ENCODE data around the gene SAE1.
A peak's percentile ranks its signal among the peaks of the same experiment; 100 is the strongest.

SAE1 gene

DNA sequence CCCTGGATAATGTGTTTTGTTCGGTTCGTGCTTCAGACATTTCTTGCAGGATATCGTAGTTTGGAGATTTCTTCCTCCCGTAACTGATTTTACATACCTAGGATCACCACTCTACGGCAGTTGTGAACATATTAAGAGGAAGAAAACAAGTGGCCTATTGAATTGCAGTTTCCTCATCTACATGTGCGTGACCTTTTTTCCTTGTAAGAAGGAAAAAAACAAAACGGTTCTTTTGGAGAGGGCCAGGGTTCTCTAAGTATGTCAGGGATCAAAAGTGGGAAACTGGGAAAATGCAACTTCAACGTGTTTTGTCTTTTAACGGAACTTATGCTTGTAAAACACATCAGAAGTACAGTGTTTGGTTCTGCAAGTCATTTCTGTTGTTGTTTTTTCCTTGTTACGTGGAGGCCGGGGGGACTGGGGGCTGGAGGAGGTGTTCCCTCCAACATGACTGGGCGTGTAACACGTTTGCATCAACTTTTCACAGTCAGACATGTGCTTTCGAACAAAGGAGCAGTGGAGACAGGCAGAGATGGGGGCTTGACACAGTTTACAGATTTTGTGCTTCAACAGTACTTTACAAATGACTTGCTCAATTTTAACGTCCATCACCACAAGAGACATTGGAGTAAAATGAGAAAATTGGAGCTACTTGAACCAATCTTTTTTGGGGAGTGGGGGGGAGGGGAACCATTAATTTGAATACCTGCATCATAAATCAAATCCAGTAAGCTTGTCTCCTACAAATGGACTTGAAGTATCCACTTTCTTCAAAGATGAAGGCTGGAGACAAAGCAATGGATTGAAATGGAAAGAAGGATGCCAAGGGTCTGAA is 20.9 kb upstream of the SAE1 start:
- DNase-seq (ENCODE audit: low spot score): no peak

DNA sequence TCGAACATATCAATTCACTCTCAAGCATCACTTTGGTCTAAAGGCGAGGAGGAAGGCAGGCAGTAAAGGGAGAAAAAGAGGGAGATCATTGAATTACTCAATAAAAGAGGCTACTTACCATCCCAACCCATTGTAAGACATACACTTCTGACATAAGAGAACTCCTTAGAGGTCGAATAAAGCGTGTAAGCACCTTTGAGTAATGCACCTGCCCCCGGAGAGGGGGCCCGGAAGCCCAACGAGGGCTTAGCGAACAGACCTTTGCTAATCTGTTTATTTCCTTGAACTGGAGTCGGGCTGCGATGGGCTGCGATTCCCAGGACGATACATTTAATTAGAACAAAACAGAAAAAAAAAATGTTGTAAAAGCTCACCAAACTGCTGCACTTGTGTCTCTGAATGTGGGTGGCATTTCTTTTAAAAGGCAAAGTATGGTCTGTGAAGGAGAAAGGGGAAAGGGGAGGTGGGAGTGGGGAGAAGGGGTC is 20.1 kb upstream of the SAE1 start:
- no peak overlapping the region for H2BK12ac ChIP-seq (ENCODE audit: low read length)
- no CpG with 5 or more reads among the region's 12 CpGs for WGBS, 2 donors (ENCODE audit: extremely low coverage in 2 of 2, insufficient read length in 2 of 2, insufficient replicate concordance in 1 of 2)
- H4K8ac ChIP-seq (ENCODE audit: low read depth, low read length): no peak overlapping the region

More for the DNA sequence above, 20.9 kb upstream of the SAE1 start:
- H3K9me3 ChIP-seq (replicated peaks in 1 of 2; ENCODE audit: control insufficient read depth in 2 of 2, insufficient read depth in 1 of 2, low read depth in 1 of 2, low read length in 2 of 2): no peaks in the 10 kb centered on the region
- no peaks in the 10 kb centered on the region for H3K27me3 ChIP-seq (ENCODE audit: control insufficient read depth in 3 of 3, insufficient read depth in 3 of 3, low read depth in 1 of 3, low read length in 3 of 3)
- no peak overlapping the region for H2BK120ac ChIP-seq (ENCODE audit: low read depth, low read length)
- H2AFZ ChIP-seq (ENCODE audit: low read length): no peak overlapping the region
- peaks cover 0 to 58% of the 10 kb centered on the region in 2 donors for H3K36me3 ChIP-seq (replicated peaks in 1 of 2; ENCODE audit: control insufficient read depth in 2 of 2, insufficient read depth in 2 of 2, low read length in 2 of 2)
- H3K4me2 ChIP-seq (ENCODE audit: insufficient read depth, low read length, poor library complexity, severe bottlenecking): peak overlapping the region; percentile 86
- H3K9ac ChIP-seq (ENCODE audit: low read depth, low read length, poor library complexity): no peak overlapping the region
- no peak overlapping the region for H3K23ac ChIP-seq (ENCODE audit: low read depth, low read length, poor library complexity)
- no peak overlapping the region for H4K91ac ChIP-seq (ENCODE audit: low read depth, low read length, poor library complexity)
- whole genome bisulfite sequencing, 2 donors (ENCODE audit: extremely low coverage in 2 of 2, insufficient read length in 2 of 2, insufficient replicate concordance in 1 of 2): no CpG with 5 or more reads among the region's 15 CpGs
- H3K4ac ChIP-seq (ENCODE audit: low read length): no peak overlapping the region
- H2AK5ac ChIP-seq (ENCODE audit: low read depth, low read length): no peak overlapping the region
- H3K4me3 ChIP-seq (ENCODE audit: low read length in 2 of 2): peak overlapping the region in 1 of 2 donors; percentile 64
- no peak overlapping the region for H2BK15ac ChIP-seq (ENCODE audit: low read length)
- peak overlapping the region; percentile 72 for H3K27ac ChIP-seq (replicated peaks; ENCODE audit: low read length)
- H2BK12ac ChIP-seq (ENCODE audit: low read length): no peak overlapping the region
- H3K18ac ChIP-seq (ENCODE audit: low read length): peak overlapping the region; percentile 58
- peaks cover 12 to 26% of the 10 kb centered on the region in 2 donors for H3K4me1 ChIP-seq (ENCODE audit: control insufficient read depth in 2 of 2, insufficient read depth in 1 of 2, low read depth in 1 of 2, low read length in 2 of 2)
- H3K14ac ChIP-seq (ENCODE audit: low read length): no peak overlapping the region
- H2BK5ac ChIP-seq (ENCODE audit: low read length): no peak overlapping the region
- no peak overlapping the region for H4K8ac ChIP-seq (ENCODE audit: low read depth, low read length)
- H3K79me1 ChIP-seq (ENCODE audit: low read depth, low read length): peaks cover 2% of the 10 kb centered on the region

DNA sequence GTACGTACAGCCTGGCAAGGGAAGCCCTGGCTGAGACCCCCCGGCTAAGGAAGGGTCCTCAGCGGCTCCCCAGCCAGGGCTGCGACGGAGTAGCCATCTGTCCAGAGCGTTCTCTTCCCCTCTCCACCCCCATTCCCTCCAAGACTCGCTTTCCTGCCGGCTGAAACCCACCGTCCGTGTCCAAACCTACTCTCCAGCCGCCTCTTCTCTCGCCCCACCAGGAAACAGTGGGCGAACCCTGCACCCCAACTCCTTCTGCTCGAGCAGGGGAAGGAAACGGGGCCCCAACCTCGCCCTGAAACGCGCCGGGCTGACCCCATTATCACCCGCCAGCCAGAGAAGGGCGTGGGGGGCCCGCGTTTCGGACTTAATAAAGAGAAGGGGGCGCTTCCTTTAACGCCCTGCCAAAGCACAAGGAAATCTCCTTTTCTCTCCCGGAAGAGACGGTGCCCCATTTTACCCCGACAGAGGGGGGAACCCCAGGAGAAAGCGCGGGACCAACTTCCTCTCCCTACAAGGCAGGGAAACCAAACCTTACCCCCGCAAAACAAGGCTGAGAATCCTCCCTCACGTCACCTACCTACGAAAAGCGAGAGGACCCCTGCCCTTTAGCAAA is 19.5 kb upstream of the SAE1 start:
- peak overlapping the region; percentile 86 for H3K18ac ChIP-seq (ENCODE audit: low read length)

More for the DNA sequence above, 20.1 kb upstream of the SAE1 start:
- H3K27me3 ChIP-seq (ENCODE audit: control insufficient read depth in 3 of 3, insufficient read depth in 3 of 3, low read depth in 1 of 3, low read length in 3 of 3): no peaks in the 10 kb centered on the region
- peak overlapping the region; percentile 93 for H3K27ac ChIP-seq (replicated peaks; ENCODE audit: low read length)
- H3K9me3 ChIP-seq (replicated peaks in 1 of 2; ENCODE audit: control insufficient read depth in 2 of 2, insufficient read depth in 1 of 2, low read depth in 1 of 2, low read length in 2 of 2): no peaks in the 10 kb centered on the region
- peaks cover 2% of the 10 kb centered on the region for H3K79me1 ChIP-seq (ENCODE audit: low read depth, low read length)
- H3K23ac ChIP-seq (ENCODE audit: low read depth, low read length, poor library complexity): no peak overlapping the region
- H3K18ac ChIP-seq (ENCODE audit: low read length): peak overlapping the region; percentile 86
- no peak overlapping the region for H2BK5ac ChIP-seq (ENCODE audit: low read length)
- H2AFZ ChIP-seq (ENCODE audit: low read length): no peak overlapping the region
- H2BK120ac ChIP-seq (ENCODE audit: low read depth, low read length): no peak overlapping the region
- H3K4me3 ChIP-seq (ENCODE audit: low read length in 2 of 2): peak overlapping the region; percentile 64 to 87
- no peak overlapping the region for H2BK15ac ChIP-seq (ENCODE audit: low read length)
- DNase-seq (ENCODE audit: low spot score): no peak
- peak overlapping the region; percentile 86 for H3K4me2 ChIP-seq (ENCODE audit: insufficient read depth, low read length, poor library complexity, severe bottlenecking)
- no peak overlapping the region for H3K14ac ChIP-seq (ENCODE audit: low read length)
- H2AK5ac ChIP-seq (ENCODE audit: low read depth, low read length): no peak overlapping the region
- H3K4me1 ChIP-seq (ENCODE audit: control insufficient read depth in 2 of 2, insufficient read depth in 1 of 2, low read depth in 1 of 2, low read length in 2 of 2): peaks cover 12 to 26% of the 10 kb centered on the region in 2 donors
- peak overlapping the region; percentile 91 for H3K9ac ChIP-seq (ENCODE audit: low read depth, low read length, poor library complexity)
- H4K91ac ChIP-seq (ENCODE audit: low read depth, low read length, poor library complexity): no peak overlapping the region
- peaks cover 0 to 50% of the 10 kb centered on the region in 2 donors for H3K36me3 ChIP-seq (replicated peaks in 1 of 2; ENCODE audit: control insufficient read depth in 2 of 2, insufficient read depth in 2 of 2, low read length in 2 of 2)
- H3K4ac ChIP-seq (ENCODE audit: low read length): no peak overlapping the region

More for the DNA sequence above, 19.5 kb upstream of the SAE1 start:
- Histone ChIP-seq H4K8ac (ENCODE audit: low read depth, low read length) (no peak overlapping the region), H3K36me3 (replicated peaks in 1 of 2; ENCODE audit: control insufficient read depth in 2 of 2, insufficient read depth in 2 of 2, low read length in 2 of 2) (peaks cover 0 to 45% of the 10 kb centered on the region in 2 donors), H3K4me2 (ENCODE audit: insufficient read depth, low read length, poor library complexity, severe bottlenecking) (peak overlapping the region; percentile 86), H2AK5ac (ENCODE audit: low read depth, low read length) (peak overlapping the region; percentile 100), H3K4me3 (ENCODE audit: low read length in 2 of 2) (peak overlapping the region; percentile 64 to 87), H3K4me1 (ENCODE audit: control insufficient read depth in 2 of 2, insufficient read depth in 1 of 2, low read depth in 1 of 2, low read length in 2 of 2) (peaks cover 8 to 26% of the 10 kb centered on the region in 2 donors), H3K27ac (replicated peaks; ENCODE audit: low read length) (peak overlapping the region; percentile 93), H3K23ac (ENCODE audit: low read depth, low read length, poor library complexity) (peak overlapping the region; percentile 92), H2AFZ (ENCODE audit: low read length) (no peak overlapping the region), H3K79me1 (ENCODE audit: low read depth, low read length) (no peaks in the 10 kb centered on the region), H3K9ac (ENCODE audit: low read depth, low read length, poor library complexity) (peak overlapping the region; percentile 91), H3K4ac (ENCODE audit: low read length) (peak overlapping the region; percentile 70), H2BK5ac (ENCODE audit: low read length) (peak overlapping the region; percentile 95), H2BK120ac (ENCODE audit: low read depth, low read length) (peak overlapping the region; percentile 88), H4K91ac (ENCODE audit: low read depth, low read length, poor library complexity) (no peak overlapping the region), H2BK12ac (ENCODE audit: low read length) (no peak overlapping the region), H3K14ac (ENCODE audit: low read length) (no peak overlapping the region), H3K27me3 (ENCODE audit: control insufficient read depth in 3 of 3, insufficient read depth in 3 of 3, low read depth in 1 of 3, low read length in 3 of 3) (no peaks in the 10 kb centered on the region), H3K9me3 (replicated peaks in 1 of 2; ENCODE audit: control insufficient read depth in 2 of 2, insufficient read depth in 1 of 2, low read depth in 1 of 2, low read length in 2 of 2) (no peaks in the 10 kb centered on the region), H2BK15ac (ENCODE audit: low read length) (peak overlapping the region; percentile 81)
- WGBS, 2 donors (ENCODE audit: extremely low coverage in 2 of 2, insufficient read length in 2 of 2, insufficient replicate concordance in 1 of 2): no CpG with 5 or more reads among the region's 35 CpGs
- no peak for DNase-seq (ENCODE audit: low spot score)
